ENCODE results near the gene PRKCQ.

Gene PRKCQ

DNA sequence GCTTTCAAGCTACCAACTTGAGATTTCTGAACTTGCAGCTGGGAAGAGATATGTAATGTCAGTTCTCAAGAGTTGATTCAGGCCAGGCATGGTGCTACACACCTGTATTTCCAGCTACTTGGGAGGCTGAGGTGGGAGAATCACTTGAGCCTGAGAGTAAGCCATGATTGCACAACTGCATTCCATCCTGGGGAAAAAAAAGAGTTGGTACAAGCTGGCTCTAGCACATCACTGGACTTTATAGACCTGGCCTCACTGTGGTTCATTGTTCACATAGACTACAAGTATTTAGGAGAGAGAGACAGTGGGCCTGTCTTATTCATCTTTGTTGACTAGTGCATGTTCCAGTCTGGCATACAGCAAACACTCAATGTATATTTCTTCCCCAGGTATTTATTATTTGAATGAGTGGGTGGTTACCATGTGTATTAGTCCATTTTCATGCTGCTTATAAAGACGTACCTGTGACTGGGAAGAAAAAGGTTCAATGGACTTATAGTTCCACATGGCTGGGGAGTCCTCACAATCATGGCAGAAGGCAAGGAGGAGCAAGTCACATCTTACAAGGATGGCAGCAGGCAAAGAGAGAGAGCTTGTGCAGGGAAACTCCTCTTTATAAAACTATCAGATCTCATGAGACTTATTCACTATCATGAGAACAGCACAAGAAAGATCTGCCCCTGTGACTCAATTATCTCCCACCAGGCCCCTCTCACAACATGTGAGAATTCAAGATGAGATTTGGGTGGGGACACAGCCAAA, 200.9 kb downstream of the PRKCQ start:
- no peak for DNase-seq

All from CD4-positive, alpha-beta T cell treated with Interleukin-10 for 1 hour (primary cell).